ENCODE data around the gene ADH1A.

DNA sequence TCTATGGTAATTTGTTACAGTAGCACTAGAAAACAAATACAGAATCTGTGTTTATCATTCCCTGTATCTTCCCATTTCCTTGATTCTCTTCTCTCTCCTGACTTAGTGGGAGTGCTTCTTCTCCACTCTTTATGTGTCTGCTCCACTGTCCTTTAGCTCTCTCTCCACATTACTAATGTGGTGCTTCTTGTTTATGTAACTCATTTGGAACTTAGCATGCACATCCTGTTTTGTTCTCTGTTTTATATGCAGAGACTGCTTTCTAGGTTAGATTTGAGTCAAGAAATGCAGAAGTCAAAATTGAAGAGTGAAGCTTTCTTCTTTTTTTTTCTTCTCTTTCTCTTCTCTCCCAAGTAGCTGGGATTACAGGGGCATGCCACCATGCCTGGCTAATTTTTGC, 25.9 kb downstream of the ADH1A start:
- no peak for TF ChIP-seq POLR2A (IDR thresholded peaks at IDR 0.05; ENCODE audit: low read length)
- TF ChIP-seq GATA1 (IDR thresholded peaks at IDR 0.05; ENCODE audit: low read depth, low read length), result no peak

Data from erythroblast (primary cell).